ENCODE results near the gene ZMYM1.

Gene ZMYM1

DNA sequence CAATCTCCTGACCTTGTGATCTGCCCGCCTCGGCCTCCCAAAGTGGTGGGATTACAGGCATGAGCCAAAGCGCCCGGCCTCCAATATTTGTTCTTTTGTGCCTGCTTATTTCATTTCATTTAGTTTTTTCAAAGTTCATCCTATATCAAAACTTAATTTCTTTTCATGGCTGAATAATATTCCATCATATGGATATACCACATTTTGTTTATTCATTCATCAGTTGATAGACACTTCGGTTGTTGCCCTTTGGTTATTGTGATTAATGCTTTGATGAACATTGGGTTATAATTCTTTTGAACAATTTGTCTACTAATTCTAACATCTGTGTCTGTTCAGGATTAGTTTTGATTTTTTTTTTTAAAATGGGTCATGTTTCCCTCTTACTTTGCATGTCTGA lies 72.0 kb downstream of the ZMYM1 start:
- DNase-seq (ENCODE audit: low spot score), result no peak
- TF ChIP-seq, protein P1, sequence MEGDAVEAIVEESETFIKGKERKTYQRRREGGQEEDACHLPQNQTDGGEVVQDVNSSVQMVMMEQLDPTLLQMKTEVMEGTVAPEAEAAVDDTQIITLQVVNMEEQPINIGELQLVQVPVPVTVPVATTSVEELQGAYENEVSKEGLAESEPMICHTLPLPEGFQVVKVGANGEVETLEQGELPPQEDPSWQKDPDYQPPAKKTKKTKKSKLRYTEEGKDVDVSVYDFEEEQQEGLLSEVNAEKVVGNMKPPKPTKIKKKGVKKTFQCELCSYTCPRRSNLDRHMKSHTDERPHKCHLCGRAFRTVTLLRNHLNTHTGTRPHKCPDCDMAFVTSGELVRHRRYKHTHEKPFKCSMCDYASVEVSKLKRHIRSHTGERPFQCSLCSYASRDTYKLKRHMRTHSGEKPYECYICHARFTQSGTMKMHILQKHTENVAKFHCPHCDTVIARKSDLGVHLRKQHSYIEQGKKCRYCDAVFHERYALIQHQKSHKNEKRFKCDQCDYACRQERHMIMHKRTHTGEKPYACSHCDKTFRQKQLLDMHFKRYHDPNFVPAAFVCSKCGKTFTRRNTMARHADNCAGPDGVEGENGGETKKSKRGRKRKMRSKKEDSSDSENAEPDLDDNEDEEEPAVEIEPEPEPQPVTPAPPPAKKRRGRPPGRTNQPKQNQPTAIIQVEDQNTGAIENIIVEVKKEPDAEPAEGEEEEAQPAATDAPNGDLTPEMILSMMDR (IDR thresholded peaks at IDR 0.05; ENCODE audit: extremely low read depth, missing control alignments), result no peak

DNA sequence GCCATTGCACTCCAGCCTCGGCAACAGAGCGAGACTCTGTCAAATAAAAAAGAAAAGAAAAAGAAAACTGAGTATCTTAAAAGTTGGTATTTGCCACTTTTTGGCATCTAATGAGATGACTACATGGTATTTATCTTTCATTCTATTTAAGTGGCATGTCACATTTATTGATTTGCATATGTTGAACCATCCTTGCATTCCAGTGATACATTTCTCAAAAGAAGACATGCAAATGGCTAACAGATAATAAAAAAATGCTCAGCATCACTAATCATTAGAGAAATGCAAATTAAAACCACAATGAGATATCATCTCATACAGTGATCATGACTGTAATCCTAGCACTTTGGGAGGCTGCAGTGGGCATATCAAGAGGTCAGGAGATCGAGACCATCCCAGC lies 85.7 kb downstream of the ZMYM1 start:
- TF ChIP-seq, protein P1 (IDR thresholded peaks at IDR 0.05; ENCODE audit: extremely low read depth, missing control alignments), result no peak
- no peak for DNase-seq (ENCODE audit: low spot score)

Measured in GM20000 (cell line).